ENCODE data around the gene SHROOM3.

GRCh38 chr4:76696109-76696508 lies 261.1 kb downstream of the SHROOM3 start:
- TF ChIP-seq ZNF274 (IDR thresholded peaks at IDR 0.05; ENCODE audit: low read depth, low read length) (no peak), SUZ12 (IDR thresholded peaks at IDR 0.05; ENCODE audit: extremely low read depth, insufficient read depth, insufficient read length) (no peak)

All from NT2/D1 (cell line).